ENCODE measurements around the gene ATP13A3.
"Not testable (repeated sequence)": the region's sequence is repeated elsewhere in the genome, so short reads cannot be mapped to it uniquely, and the experiment has no call there.

ATP13A3 gene

DNA sequence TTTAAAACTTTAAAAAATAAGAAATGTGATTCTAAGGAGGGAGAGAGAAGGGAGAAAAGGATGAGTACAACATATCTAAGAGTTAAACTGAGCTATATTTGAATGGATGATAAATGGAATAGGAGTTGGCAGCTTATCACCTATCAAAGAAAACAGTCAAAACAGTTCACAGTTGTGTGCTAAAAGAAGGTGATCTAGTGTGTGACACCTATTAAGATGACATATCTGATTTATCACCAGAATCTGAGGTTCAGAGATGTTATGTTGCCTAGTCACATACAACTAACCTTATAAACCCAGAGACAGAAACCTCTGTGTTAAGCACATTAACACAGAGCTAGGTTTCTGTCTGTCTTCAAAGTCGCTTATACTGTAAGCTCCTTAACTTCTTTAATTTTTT is 3.0 kb downstream of the ATP13A3 start:
- H3K27ac ChIP-seq (ENCODE audit: low read length): no peak overlapping the region
- peaks cover 7% of the 10 kb centered on the region for H3K4me1 ChIP-seq (ENCODE audit: control insufficient read depth, low read depth, low read length)
- no peaks in the 10 kb centered on the region for H3K9me3 ChIP-seq (ENCODE audit: control insufficient read depth, low read depth, low read length)
- no peak overlapping the region for H3K9ac ChIP-seq (ENCODE audit: low read length)
- H3K27me3 ChIP-seq (ENCODE audit: control insufficient read depth, insufficient read depth, low read length): no peaks in the 10 kb centered on the region
- peaks cover 7% of the 10 kb centered on the region for H3K36me3 ChIP-seq (ENCODE audit: control insufficient read depth, low read depth, low read length)
- no peak overlapping the region for H3K4me3 ChIP-seq (ENCODE audit: low read length)

GRCh38 chr3:194482830-194483229 is 4.0 kb downstream of the ATP13A3 start:
- not testable (repeated sequence) for H3K27ac ChIP-seq (ENCODE audit: low read length); H3K27me3 ChIP-seq (ENCODE audit: control insufficient read depth, insufficient read depth, low read length); H3K9ac ChIP-seq (ENCODE audit: low read length); H3K9me3 ChIP-seq (ENCODE audit: control insufficient read depth, low read depth, low read length); H3K4me1 ChIP-seq (ENCODE audit: control insufficient read depth, low read depth, low read length); H3K4me3 ChIP-seq (ENCODE audit: low read length)
- peaks cover 12% of the 10 kb centered on the region for H3K36me3 ChIP-seq (ENCODE audit: control insufficient read depth, low read depth, low read length)

- Histone ChIP-seq H3K9ac (ENCODE audit: low read length) (no peak overlapping the region), H3K9me3 (ENCODE audit: control insufficient read depth, low read depth, low read length) (no peaks in the 10 kb centered on the region), H3K4me1 (ENCODE audit: control insufficient read depth, low read depth, low read length) (peaks cover 7% of the 10 kb centered on the region), H3K27me3 (ENCODE audit: control insufficient read depth, insufficient read depth, low read length) (no peaks in the 10 kb centered on the region), H3K36me3 (ENCODE audit: control insufficient read depth, low read depth, low read length) (peaks cover 12% of the 10 kb centered on the region), H3K27ac (ENCODE audit: low read length) (no peak overlapping the region), H3K4me3 (ENCODE audit: low read length) (no peak overlapping the region)
Observed at GRCh38 chr3:194482196-194482593, 4.6 kb downstream of the ATP13A3 start.

- no peak overlapping the region for H3K27ac ChIP-seq (ENCODE audit: low read length)
- H3K4me3 ChIP-seq (ENCODE audit: low read length): no peak overlapping the region
- peaks cover 12% of the 10 kb centered on the region for H3K36me3 ChIP-seq (ENCODE audit: control insufficient read depth, low read depth, low read length)
- H3K9me3 ChIP-seq (ENCODE audit: control insufficient read depth, low read depth, low read length): no peaks in the 10 kb centered on the region
- H3K9ac ChIP-seq (ENCODE audit: low read length): no peak overlapping the region
- peaks cover 7% of the 10 kb centered on the region for H3K4me1 ChIP-seq (ENCODE audit: control insufficient read depth, low read depth, low read length)
- H3K27me3 ChIP-seq (ENCODE audit: control insufficient read depth, insufficient read depth, low read length): no peaks in the 10 kb centered on the region
Observed at GRCh38 chr3:194481525-194482195, 5.1 kb downstream of the ATP13A3 start.

DNA sequence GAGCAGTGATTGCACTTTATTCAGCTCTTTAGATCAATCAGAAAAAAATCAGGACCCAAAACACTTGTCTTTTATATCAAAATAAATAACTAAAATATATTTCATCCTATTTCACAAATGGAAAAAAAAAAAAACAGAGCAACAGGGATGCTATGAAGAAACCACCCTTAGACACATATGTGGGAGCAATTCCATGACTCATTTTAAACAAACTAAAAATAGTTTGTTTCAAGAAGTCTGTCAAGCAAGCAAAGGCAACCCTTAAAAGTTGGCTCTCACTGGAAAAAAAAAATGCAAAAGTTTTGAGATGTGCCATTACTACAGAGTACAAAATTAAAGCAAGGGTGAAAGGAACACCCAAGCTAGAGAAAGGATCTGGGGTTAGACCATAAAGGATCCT is 5.7 kb downstream of the ATP13A3 start:
- H3K27ac ChIP-seq (ENCODE audit: low read length): no peak overlapping the region
- H3K4me3 ChIP-seq (ENCODE audit: low read length): no peak overlapping the region
- H3K9ac ChIP-seq (ENCODE audit: low read length): no peak overlapping the region
- H3K4me1 ChIP-seq (ENCODE audit: control insufficient read depth, low read depth, low read length): peaks cover 7% of the 10 kb centered on the region
- peaks cover 12% of the 10 kb centered on the region for H3K36me3 ChIP-seq (ENCODE audit: control insufficient read depth, low read depth, low read length)
- no peaks in the 10 kb centered on the region for H3K27me3 ChIP-seq (ENCODE audit: control insufficient read depth, insufficient read depth, low read length)
- no peaks in the 10 kb centered on the region for H3K9me3 ChIP-seq (ENCODE audit: control insufficient read depth, low read depth, low read length)

- H3K27me3 ChIP-seq (ENCODE audit: control insufficient read depth, insufficient read depth, low read length): no peaks in the 10 kb centered on the region
- peaks cover 7% of the 10 kb centered on the region for H3K36me3 ChIP-seq (ENCODE audit: control insufficient read depth, low read depth, low read length)
- no peaks in the 10 kb centered on the region for H3K9me3 ChIP-seq (ENCODE audit: control insufficient read depth, low read depth, low read length)
- no peak overlapping the region for H3K27ac ChIP-seq (ENCODE audit: low read length)
- H3K9ac ChIP-seq (ENCODE audit: low read length): no peak overlapping the region
- H3K4me1 ChIP-seq (ENCODE audit: control insufficient read depth, low read depth, low read length): no peaks in the 10 kb centered on the region
- H3K4me3 ChIP-seq (ENCODE audit: low read length): no peak overlapping the region
Observed at GRCh38 chr3:194476784-194477183, 10.0 kb downstream of the ATP13A3 start.

DNA sequence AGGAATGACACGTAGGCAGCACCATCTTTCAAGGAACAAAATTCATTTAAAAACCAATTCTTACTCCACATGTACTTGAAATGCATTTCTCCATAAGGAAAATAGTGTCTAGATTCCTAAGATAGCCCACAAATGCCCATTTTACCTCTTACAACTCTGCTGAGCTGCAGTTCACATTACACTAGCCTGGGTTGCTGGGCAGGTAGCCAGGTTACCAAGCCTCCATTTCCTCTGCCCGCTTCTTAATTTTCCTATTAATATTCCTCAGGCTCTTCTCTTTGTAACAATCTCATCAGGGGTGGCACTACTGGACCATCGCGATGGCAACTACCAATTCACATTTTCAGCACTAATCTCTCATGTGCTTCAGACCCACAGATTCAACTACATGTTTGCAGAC is 10.8 kb downstream of the ATP13A3 start:
- H3K27ac ChIP-seq (ENCODE audit: low read length): no peak overlapping the region

DNA sequence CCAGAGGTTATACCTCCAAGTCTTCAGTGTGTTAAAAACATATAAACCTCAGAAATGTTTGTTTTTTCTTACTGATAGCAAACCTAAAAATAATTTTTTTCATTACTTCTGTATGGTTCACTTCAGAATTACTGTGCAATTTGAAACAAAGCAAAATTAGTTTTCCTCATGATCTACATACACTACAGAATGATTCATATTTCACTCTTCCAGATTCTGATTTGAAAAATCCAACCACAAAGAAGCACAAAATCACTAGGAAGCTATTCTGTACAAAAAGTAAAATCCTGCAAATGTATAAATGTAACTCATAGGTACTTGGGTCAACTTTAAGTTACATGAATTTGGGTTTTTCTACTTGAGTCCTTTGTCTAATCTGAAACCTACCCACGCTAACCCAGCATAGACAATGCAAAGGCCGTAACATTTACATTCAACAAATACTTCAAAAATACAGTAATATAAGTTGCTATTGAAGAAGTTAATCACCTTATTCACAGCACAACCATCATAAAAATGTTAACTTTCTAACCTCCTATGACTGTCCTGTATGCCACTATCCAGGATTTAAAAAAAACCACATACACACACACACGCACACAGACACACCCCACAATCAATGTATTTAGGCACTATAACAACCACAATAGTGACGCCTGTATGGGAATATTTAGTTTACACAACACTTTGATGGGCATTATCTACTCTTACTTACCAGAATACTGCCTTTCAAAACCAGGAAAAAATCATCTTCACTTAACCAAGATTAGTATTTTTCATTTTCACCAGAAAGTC is 11.5 kb downstream of the ATP13A3 start:
- no peaks in the 10 kb centered on the region for H3K4me1 ChIP-seq (ENCODE audit: control insufficient read depth, low read depth, low read length)
- H3K9me3 ChIP-seq (ENCODE audit: control insufficient read depth, low read depth, low read length): no peaks in the 10 kb centered on the region
- no peak overlapping the region for H3K4me3 ChIP-seq (ENCODE audit: low read length)
- H3K36me3 ChIP-seq (ENCODE audit: control insufficient read depth, low read depth, low read length): peaks cover 6% of the 10 kb centered on the region
- H3K9ac ChIP-seq (ENCODE audit: low read length): no peak overlapping the region
- no peaks in the 10 kb centered on the region for H3K27me3 ChIP-seq (ENCODE audit: control insufficient read depth, insufficient read depth, low read length)
- H3K27ac ChIP-seq (ENCODE audit: low read length): no peak overlapping the region

More for the DNA sequence above, 10.8 kb downstream of the ATP13A3 start:
- H3K4me3 ChIP-seq (ENCODE audit: low read length): no peak overlapping the region
- no peaks in the 10 kb centered on the region for H3K9me3 ChIP-seq (ENCODE audit: control insufficient read depth, low read depth, low read length)
- H3K4me1 ChIP-seq (ENCODE audit: control insufficient read depth, low read depth, low read length): no peaks in the 10 kb centered on the region
- no peaks in the 10 kb centered on the region for H3K27me3 ChIP-seq (ENCODE audit: control insufficient read depth, insufficient read depth, low read length)
- H3K36me3 ChIP-seq (ENCODE audit: control insufficient read depth, low read depth, low read length): peaks cover 6% of the 10 kb centered on the region
- no peak overlapping the region for H3K9ac ChIP-seq (ENCODE audit: low read length)

DNA sequence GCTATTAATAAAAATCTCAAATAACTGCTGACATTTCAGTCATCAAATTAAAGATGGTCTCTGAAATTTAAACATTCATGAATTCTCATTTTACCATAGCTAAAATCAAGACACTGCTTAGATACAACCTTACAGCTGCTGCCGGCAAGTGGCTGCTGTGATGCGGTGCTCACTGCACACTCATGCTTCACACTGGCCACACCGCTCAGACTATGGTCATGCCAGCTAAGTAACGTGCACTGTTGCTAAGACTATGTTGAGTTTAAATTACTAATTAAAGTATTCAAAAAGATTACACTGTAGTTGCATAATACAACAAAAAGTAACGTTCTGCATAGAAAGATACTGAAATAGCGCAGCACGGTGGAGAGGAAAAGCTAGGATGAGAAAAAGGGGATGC is 12.1 kb downstream of the ATP13A3 start:
- Histone ChIP-seq H3K36me3 (ENCODE audit: control insufficient read depth, low read depth, low read length) (peaks cover 6% of the 10 kb centered on the region), H3K4me3 (ENCODE audit: low read length) (no peak overlapping the region), H3K27ac (ENCODE audit: low read length) (no peak overlapping the region), H3K27me3 (ENCODE audit: control insufficient read depth, insufficient read depth, low read length) (no peaks in the 10 kb centered on the region), H3K9me3 (ENCODE audit: control insufficient read depth, low read depth, low read length) (no peaks in the 10 kb centered on the region), H3K4me1 (ENCODE audit: control insufficient read depth, low read depth, low read length) (no peaks in the 10 kb centered on the region), H3K9ac (ENCODE audit: low read length) (no peak overlapping the region)

- Histone ChIP-seq H3K4me1 (ENCODE audit: control insufficient read depth, low read depth, low read length) (no peaks in the 10 kb centered on the region), H3K9ac (ENCODE audit: low read length) (no peak overlapping the region), H3K27ac (ENCODE audit: low read length) (no peak overlapping the region), H3K4me3 (ENCODE audit: low read length) (no peak overlapping the region), H3K9me3 (ENCODE audit: control insufficient read depth, low read depth, low read length) (no peaks in the 10 kb centered on the region), H3K27me3 (ENCODE audit: control insufficient read depth, insufficient read depth, low read length) (no peaks in the 10 kb centered on the region), H3K36me3 (ENCODE audit: control insufficient read depth, low read depth, low read length) (no peaks in the 10 kb centered on the region)
Observed at GRCh38 chr3:194472290-194472920, 14.4 kb downstream of the ATP13A3 start.

DNA sequence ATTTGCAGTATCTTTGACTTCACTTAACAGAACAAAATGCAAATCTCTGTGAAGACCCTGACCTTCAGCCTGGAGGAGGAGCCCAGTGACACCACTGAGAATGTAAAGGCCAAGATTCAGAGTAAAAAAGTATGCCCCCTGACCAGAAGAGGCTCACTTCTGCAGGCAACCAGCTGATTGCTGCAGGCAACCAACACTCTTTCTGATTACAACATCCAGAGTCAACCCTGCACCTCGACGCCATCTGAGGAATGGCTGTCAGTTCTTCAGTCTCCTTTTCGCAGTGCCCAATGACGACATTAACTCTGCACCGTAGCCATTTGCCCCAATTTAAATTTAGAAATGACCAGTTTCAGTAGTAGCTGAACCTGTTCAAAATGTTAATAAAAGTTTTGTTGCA is 14.9 kb downstream of the ATP13A3 start:
- Histone ChIP-seq H3K27me3 (ENCODE audit: control insufficient read depth, insufficient read depth, low read length) (no peaks in the 10 kb centered on the region), H3K9ac (ENCODE audit: low read length) (no peak overlapping the region), H3K36me3 (ENCODE audit: control insufficient read depth, low read depth, low read length) (no peaks in the 10 kb centered on the region), H3K9me3 (ENCODE audit: control insufficient read depth, low read depth, low read length) (no peaks in the 10 kb centered on the region), H3K4me3 (ENCODE audit: low read length) (no peak overlapping the region), H3K27ac (ENCODE audit: low read length) (no peak overlapping the region), H3K4me1 (ENCODE audit: control insufficient read depth, low read depth, low read length) (no peaks in the 10 kb centered on the region)
